Fibroblast of lung (primary cell): Measurements from ENCODE around the gene STRIP2.

Experiments used
- EZH2 ChIP-seq: IDR thresholded peaks from 2 replicates; pipeline ENCODE4 v1.5.1; 2012; ENCODE audit warnings: low read length, control low read depth, mild to moderate bottlenecking; ENCODE audit errors: missing control alignments
- TF ChIP-seq, protein P1 (sequence below), 2 donors: IDR thresholded peaks in 1 of 2; conservative IDR thresholded peaks in 1 of 2; 1 replicate in 1 of 2; 2 replicates in 1 of 2; pipeline ENCODE4 v1.5.1; 2011 to 2012; ENCODE audit warnings: low read length in 2 of 2, control low read depth in 1 of 2, inconsistent platforms in 1 of 2, low read depth in 1 of 2, mild to moderate bottlenecking in 1 of 2

DNA sequence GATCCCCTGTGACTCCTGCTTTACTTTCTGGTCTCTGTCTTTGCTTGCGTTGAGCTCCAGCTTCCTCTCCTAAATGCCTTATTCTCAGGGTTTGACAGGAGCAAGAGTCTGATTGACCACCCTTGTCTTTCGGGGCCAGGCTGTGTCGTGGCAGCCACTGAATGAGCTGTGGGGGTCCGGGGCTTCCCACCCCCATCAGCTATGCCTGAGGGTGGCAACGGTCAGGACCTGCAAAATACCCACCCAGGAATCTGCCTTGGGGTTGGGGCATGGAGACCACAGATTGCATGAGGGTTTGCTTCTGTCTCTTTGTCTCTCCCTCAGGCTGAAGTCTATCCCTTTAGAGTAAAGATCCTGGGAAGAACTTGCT is 88.7 kb downstream of the STRIP2 start:
- TF ChIP-seq, protein P1, sequence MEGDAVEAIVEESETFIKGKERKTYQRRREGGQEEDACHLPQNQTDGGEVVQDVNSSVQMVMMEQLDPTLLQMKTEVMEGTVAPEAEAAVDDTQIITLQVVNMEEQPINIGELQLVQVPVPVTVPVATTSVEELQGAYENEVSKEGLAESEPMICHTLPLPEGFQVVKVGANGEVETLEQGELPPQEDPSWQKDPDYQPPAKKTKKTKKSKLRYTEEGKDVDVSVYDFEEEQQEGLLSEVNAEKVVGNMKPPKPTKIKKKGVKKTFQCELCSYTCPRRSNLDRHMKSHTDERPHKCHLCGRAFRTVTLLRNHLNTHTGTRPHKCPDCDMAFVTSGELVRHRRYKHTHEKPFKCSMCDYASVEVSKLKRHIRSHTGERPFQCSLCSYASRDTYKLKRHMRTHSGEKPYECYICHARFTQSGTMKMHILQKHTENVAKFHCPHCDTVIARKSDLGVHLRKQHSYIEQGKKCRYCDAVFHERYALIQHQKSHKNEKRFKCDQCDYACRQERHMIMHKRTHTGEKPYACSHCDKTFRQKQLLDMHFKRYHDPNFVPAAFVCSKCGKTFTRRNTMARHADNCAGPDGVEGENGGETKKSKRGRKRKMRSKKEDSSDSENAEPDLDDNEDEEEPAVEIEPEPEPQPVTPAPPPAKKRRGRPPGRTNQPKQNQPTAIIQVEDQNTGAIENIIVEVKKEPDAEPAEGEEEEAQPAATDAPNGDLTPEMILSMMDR (conservative IDR thresholded peaks at IDR 0.05 in 1 of 2, IDR thresholded peaks at IDR 0.05 in 1 of 2; ENCODE audit: low read depth in 1 of 2, low read length in 2 of 2) = no peak
- TF ChIP-seq EZH2 = no peak
